ENCODE measurements around the gene RAD54L.

DNA sequence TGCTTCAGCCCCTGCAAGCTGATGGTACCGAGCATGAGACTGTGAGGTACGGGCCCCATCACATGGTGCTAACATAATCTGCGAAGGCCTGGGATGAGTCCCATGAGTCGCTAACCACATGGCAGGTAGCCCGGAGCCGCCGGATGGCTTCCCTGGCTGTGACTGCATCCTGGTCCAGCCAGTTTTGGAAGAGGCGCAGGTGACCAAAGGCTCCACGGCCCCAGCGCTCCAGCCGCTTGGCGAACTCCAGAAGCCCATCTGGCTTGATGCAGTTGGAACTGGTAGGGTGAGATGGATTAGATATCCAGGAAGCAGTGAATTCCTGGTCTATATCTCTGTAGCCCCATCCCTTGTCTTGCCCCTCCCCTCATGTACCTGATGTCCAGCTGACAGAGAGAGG, 31.2 kb downstream of the RAD54L start:
- TF ChIP-seq, protein P1, sequence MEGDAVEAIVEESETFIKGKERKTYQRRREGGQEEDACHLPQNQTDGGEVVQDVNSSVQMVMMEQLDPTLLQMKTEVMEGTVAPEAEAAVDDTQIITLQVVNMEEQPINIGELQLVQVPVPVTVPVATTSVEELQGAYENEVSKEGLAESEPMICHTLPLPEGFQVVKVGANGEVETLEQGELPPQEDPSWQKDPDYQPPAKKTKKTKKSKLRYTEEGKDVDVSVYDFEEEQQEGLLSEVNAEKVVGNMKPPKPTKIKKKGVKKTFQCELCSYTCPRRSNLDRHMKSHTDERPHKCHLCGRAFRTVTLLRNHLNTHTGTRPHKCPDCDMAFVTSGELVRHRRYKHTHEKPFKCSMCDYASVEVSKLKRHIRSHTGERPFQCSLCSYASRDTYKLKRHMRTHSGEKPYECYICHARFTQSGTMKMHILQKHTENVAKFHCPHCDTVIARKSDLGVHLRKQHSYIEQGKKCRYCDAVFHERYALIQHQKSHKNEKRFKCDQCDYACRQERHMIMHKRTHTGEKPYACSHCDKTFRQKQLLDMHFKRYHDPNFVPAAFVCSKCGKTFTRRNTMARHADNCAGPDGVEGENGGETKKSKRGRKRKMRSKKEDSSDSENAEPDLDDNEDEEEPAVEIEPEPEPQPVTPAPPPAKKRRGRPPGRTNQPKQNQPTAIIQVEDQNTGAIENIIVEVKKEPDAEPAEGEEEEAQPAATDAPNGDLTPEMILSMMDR (IDR thresholded peaks at IDR 0.05) = no peak
- no peak for TF ChIP-seq EP300 (IDR thresholded peaks at IDR 0.05)
